NCI-H82 treated with DMSO at 0.1 percent for 48 hours (cell line): ENCODE measurements around the gene C2CD4B.

Source experiments
- DNase-seq: peaks from one replicate; lab custom pipeline; 2025; ENCODE audit not compliant: unreplicated experiment; lab: John Stamatoyannopoulos, UW

Gene C2CD4B

DNA sequence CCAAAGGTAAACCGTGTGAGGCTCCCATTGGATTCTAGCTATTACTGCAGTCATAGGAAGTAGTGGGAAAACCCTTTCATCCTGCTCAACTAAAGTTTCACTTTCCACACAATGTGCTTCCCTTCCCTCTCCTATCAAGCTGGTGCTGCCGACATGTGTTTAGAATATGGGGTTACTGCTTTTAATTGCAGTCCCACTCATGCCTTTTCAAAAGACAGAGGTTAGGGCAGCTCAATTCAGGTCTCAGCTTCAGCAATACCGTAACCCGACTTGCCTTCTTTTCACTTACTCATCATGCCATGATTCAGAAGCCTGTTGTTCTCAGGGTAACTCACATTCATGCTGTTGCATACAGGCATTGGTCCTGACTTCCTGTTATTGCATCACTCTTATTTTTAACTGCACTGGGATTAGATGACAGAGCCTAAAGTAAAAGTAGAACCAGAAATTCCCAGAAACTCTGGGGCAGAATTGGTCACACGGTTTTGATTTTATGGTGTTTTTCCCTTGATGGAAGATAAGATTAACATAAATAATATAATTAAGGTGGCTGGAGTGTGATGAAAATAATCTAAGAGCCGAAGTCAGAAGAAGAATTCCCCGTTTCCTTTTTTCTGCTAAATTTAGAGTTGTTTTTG, 45.7 kb downstream of the C2CD4B start:
- DNase-seq, result no peak

DNA sequence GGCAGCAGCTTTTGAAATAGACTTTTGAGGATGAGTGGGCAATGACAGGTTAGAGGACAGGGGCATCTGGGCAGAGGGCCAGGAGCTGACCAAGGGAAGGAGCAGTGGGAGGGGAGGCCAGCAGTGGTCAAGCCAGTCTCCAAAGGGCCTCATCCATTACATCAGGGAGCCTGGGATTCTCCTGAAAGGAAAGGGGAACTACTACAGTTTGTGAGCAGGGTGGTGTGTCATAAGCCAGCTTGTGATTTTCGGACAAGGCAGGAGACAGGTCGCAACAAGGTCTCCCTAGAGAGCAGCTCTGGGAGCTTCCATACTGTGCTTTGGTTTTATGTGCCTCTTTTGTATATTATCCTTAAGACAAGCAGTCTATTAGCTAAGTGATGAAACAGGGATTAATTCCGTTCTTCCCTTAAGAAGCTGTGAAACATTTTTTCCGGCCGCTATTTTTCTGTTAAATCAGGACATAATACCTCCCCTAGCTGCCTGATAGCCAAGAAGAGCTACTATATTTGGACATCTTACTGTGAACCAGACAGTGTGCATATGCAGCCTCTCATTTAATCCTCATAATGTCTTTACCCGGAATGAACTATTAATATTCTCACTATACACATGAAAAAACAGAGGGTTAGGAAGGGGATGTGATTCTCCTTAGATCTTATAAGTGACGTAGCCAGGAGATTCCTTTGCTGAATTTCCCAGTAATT, 46.4 kb downstream of the C2CD4B start:
- no peak for DNase-seq

DNA sequence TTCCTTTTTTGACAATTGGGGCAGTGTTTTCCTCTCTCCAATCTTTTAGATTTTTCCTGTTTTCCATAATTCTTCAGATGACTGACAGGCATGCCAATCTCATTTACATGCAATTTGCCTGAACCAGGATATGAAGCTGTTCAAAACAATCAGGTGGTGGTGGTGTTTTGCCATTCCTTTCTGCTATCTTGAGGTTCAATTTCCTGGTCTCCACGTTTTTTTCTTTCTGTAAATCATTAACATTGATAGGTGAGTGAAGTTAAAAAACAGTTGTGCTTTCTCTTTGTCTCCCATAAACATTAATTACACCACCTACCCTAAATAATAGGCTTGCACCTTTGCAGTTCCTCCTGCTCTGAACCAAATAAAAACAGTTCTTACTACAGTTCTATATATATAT, 49.2 kb downstream of the C2CD4B start:
- DNase-seq, result no peak
